WI38 (cell line): ENCODE data around the gene LARP4B.

Experiments used
- H3K4me3 ChIP-seq: 2 replicates; pipeline ENCODE4 v1.5.1; 2011; ENCODE audit warnings: low read depth, mild to moderate bottlenecking, control low read depth, low read length
- CTCF ChIP-seq: IDR thresholded peaks from 2 replicates; pipeline ENCODE4 v1.5.1; 2012; ENCODE audit warnings: low read depth, mild to moderate bottlenecking, control low read depth, low read length

Gene LARP4B

GRCh38 chr10:784403-785088 is 147.0 kb downstream of the LARP4B start:
- peak overlapping the region; percentile 49 for H3K4me3 ChIP-seq

GRCh38 chr10:782751-783648 is 148.5 kb downstream of the LARP4B start:
- no peak for TF ChIP-seq CTCF
- H3K4me3 ChIP-seq: no peak overlapping the region

More at GRCh38 chr10:784403-785088, 147.0 kb downstream of the LARP4B start:
- no peak for TF ChIP-seq CTCF

DNA sequence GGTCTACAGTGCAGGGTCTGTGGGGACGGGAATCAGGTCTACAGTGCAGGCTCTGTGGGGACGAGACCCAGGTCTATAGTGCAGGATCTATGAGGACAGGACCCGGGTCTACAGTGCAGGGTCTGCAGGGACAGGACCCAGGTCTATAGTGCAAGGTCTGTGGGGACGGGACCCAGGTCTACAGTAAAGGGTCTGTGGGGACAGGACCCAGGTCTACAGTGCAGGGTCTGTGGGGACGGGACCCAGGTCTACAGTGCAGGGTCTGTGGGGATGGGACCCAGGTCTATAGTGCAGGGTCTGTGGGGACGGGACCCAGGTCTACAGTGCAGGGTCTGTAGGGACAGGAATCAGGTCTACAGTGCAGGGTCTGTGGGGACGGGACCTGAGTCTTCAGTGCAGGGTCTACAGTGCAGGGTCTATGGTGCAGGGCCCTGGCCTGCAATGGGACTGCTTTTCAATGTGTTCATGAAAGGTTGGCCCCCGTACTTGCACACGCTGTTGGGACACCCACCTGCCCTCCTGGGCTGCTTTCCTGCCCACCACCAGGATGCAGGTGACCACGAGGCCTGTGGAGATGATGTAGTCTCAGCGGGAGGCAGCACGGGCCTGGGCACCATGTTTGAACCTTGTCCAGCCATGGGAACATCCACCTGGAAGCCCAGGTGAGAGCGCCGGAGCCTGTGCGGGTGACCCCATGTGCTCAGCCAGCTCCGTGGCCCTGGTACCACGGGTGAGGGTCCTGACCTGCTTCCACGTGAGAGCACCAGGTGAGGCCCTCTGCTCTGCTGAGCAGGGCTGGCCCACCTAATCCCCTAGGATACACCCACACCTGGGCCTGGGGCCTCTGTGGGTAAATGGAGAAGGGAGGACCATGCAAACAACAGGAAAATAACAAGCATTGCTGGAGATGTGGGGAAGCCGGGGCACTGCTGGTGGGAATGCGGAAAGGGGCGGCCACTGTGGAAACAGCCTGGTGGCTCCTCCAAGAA is 150.7 kb downstream of the LARP4B start:
- H3K4me3 ChIP-seq: no peak overlapping the region
- no peak for TF ChIP-seq CTCF

DNA sequence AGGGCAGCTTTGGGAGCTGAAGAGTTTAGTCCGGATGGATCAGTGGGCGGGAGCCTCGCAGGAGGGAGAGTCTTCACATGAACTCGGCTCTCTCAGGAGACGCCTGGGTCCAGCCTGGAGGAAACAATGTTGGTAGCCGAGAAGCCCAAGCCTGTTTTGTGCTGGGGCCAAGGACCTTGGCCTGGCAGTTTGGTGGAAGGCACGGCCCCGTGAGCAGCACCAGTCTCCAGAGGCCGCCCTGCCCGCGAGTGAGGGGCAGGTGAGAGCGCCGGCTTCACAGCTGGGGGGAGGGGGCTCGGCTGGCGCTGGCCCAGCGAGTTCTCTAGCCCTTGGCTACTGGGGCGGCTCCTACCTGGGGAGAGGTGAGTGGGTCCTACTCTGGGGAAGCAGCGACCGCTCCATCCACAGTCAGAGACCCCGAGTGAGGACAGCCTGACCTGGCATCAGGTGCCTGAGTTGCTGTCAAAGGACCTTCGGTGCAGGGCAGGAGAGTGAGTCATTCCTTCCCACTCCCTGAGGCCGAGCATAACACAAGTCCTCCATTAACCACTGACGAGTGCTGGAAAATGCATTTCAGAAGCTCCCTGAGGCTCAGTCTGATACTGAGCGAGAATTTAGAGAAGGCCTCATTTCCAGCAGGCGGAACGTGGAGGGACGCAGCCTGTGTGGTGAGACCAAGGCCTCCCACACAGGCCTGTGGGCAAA is 152.7 kb downstream of the LARP4B start:
- H3K4me3 ChIP-seq: no peak overlapping the region
- TF ChIP-seq CTCF: no peak

DNA sequence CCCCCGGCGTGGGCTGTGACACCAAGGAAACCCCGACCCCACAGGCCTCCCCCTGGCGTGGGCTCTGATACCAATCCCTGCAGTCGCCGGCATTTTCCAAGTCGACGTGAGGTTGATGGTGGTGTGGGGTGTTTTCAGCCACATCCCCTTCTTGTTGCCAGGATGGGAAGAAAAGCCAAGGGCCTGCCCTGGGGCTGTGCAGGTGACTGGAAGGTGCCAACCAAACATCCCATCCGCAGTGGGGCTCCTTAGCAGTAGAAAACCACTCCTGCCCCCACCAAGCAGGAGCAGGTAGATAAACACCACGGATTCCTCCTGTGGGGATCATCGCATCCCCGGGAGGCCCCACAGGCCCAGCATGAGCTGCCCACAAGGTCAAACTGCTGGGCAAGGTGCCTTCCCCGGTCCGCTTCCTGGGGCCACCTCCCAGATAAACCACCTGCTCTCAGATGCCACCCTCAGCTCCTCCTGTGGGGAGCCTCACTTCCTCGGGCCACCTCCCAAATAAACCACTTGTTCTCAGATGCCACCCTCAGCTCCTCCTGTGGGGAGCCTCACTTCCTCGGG is 153.5 kb downstream of the LARP4B start:
- no peak overlapping the region for H3K4me3 ChIP-seq
- TF ChIP-seq CTCF: no peak

DNA sequence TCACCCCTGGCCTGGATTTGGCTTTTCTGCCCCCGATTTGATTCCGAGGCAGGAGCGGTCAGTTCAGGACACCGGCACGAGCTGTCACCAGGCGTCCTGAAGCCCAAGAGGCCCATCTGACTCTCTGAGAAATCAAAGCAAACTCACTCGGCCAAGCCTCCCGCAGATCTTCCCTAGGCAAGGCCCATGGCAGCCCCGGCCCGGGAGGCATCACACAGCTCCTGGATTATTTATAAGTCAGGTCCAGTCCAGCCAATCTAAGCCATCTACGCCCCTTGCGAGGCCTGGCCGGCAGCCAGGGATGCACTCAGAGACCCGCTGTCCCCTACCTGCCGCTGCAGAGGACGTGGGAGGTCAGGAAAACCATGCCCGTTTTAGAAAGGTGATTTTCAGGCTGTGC is 154.7 kb downstream of the LARP4B start:
- TF ChIP-seq CTCF: no peak
- H3K4me3 ChIP-seq: no peak overlapping the region
